Erythroblast (primary cell): ENCODE measurements around the gene JAK3.

Source experiments
- GATA1 ChIP-seq: IDR thresholded peaks from 2 replicates; pipeline ENCODE4 v1.6.1; 2011; ENCODE audit warnings: low read depth, mild to moderate bottlenecking, control low read depth, low read length, moderate library complexity
- POLR2A ChIP-seq: IDR thresholded peaks from 2 replicates; pipeline ENCODE4 v1.6.1; 2011; ENCODE audit warnings: mild to moderate bottlenecking, low read length

DNA sequence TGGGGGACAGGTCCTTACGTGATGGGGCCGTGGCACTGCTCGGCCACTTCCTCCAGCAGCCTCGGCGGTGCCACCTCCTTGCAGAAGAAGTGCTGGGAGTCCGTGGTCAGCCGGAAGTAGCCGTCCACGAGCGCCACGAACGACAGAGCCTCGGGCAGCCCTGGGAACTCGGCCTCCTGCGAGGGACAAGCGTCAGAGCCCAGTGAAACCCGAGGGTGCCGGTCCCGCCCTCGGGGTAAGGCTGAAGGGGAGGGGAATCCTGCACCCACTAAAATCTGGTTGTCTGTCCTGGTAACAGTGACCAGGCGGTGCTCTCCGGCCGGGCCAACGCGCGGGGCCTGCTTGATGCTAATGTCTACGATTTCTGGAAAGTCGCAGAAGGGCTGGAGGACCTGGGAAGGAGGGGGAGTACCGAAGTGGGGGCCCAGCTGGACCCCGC lies 6.4 kb downstream of the JAK3 start:
- TF ChIP-seq POLR2A, result no peak
- TF ChIP-seq GATA1, result no peak
